PFSK-1 (cell line): Measurements from ENCODE around the gene BPIFB4.

Experiments used
- POLR2AphosphoS5 ChIP-seq: IDR thresholded peaks from 2 replicates; pipeline ENCODE4 v1.6.1; 2012; ENCODE audit warnings: low read depth, mild to moderate bottlenecking, control low read depth, low read length, moderate library complexity
- TAF1 ChIP-seq: IDR thresholded peaks from 2 replicates; pipeline ENCODE4 v1.6.1; 2012; ENCODE audit warnings: low read length, control low read depth, borderline replicate concordance; ENCODE audit not compliant: insufficient read depth
- TF ChIP-seq, protein P1 (sequence below), 2 experiments: IDR thresholded peaks; 2 replicates each; pipeline versions ENCODE4 v1.6.1 to v1.8.0; 2011 to 2012; ENCODE audit warnings: low read depth in 2 of 2, low read length in 2 of 2, control low read depth in 1 of 2, inconsistent platforms in 1 of 2, mild to moderate bottlenecking in 1 of 2, moderate library complexity in 1 of 2; ENCODE audit not compliant: insufficient read depth in 1 of 2

DNA sequence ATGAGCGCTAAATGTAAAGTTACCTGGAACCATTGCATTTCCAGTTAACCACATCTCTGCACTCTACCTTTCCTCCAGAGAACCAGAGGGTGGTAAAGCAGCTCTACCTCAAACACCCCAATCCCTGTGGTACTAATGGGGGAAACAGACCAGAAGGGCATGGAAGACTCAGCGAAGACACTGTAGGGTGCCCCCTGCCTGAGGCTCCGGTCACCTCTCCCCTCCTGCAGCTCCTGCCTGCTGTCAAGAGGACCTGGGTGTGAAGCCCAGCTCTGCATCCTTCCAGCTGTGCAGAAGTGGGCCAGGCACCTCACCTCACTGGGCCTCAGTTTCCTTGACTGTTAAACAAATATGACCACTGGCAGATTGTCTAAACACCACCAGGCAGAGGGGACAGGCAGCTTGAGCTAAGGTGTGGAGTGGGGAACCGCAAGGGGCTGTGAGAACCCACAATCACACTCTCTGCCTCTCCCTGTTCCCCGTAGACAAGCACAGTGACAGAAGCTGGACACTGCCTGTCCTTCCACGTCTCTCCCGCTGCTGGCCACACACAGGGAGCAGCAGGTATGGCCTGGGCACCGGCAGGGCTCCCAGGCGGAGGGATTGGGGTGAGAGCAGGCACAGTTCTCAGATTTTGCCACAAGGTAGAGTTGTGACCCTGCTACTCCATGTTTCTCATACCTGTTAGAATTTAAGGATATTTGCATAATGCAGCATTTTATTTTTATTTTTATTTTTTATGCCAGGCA is 79.4 kb downstream of the BPIFB4 start:
- TF ChIP-seq TAF1: no peak
- no peak for TF ChIP-seq POLR2AphosphoS5
- TF ChIP-seq, protein P1, sequence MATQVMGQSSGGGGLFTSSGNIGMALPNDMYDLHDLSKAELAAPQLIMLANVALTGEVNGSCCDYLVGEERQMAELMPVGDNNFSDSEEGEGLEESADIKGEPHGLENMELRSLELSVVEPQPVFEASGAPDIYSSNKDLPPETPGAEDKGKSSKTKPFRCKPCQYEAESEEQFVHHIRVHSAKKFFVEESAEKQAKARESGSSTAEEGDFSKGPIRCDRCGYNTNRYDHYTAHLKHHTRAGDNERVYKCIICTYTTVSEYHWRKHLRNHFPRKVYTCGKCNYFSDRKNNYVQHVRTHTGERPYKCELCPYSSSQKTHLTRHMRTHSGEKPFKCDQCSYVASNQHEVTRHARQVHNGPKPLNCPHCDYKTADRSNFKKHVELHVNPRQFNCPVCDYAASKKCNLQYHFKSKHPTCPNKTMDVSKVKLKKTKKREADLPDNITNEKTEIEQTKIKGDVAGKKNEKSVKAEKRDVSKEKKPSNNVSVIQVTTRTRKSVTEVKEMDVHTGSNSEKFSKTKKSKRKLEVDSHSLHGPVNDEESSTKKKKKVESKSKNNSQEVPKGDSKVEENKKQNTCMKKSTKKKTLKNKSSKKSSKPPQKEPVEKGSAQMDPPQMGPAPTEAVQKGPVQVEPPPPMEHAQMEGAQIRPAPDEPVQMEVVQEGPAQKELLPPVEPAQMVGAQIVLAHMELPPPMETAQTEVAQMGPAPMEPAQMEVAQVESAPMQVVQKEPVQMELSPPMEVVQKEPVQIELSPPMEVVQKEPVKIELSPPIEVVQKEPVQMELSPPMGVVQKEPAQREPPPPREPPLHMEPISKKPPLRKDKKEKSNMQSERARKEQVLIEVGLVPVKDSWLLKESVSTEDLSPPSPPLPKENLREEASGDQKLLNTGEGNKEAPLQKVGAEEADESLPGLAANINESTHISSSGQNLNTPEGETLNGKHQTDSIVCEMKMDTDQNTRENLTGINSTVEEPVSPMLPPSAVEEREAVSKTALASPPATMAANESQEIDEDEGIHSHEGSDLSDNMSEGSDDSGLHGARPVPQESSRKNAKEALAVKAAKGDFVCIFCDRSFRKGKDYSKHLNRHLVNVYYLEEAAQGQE (IDR thresholded peaks at IDR 0.05; ENCODE audit: insufficient read depth in 1 of 2, low read depth in 2 of 2, low read length in 2 of 2): no peak
